GM20000 (cell line): Measurements from ENCODE around the gene MAPK13.

Experiments
- DNase-seq: peaks from one replicate; pipeline ENCODE4 v3.0.0; 2012; ENCODE audit warnings: low spot score
- CTCF ChIP-seq: IDR thresholded peaks from 2 replicates; pipeline ENCODE4 v1.5.1; 2012; ENCODE audit warnings: mild to moderate bottlenecking, control low read depth; ENCODE audit errors: extremely low read depth, missing control alignments

MAPK13 gene

GRCh38 chr6:36142971-36143838 lies 12.9 kb downstream of the MAPK13 start:
- TF ChIP-seq CTCF: no peak
- DNase-seq: no peak

GRCh38 chr6:36145495-36145894 lies 15.2 kb downstream of the MAPK13 start:
- TF ChIP-seq CTCF: no peak
- no peak for DNase-seq

- no peak for DNase-seq
- no peak for TF ChIP-seq CTCF
Measured at GRCh38 chr6:36147294-36147693, 17.0 kb downstream of the MAPK13 start.

- TF ChIP-seq CTCF: no peak
- no peak for DNase-seq
Measured at GRCh38 chr6:36149476-36149875, 19.2 kb downstream of the MAPK13 start.

- DNase-seq: no peak
- TF ChIP-seq CTCF: no peak
Measured at GRCh38 chr6:36150283-36150682, 20.0 kb downstream of the MAPK13 start.

GRCh38 chr6:36154286-36154685 lies 24.0 kb downstream of the MAPK13 start:
- no peak for DNase-seq
- TF ChIP-seq CTCF: no peak

- no peak for TF ChIP-seq CTCF
- no peak for DNase-seq
Measured at GRCh38 chr6:36155662-36156061, 25.3 kb downstream of the MAPK13 start.
